NCI-H748 (cell line): ENCODE measurements around the gene IQGAP1.
A peak's percentile ranks its signal among the peaks of the same experiment; 100 is the strongest.
"Not testable (repeated sequence)": the region's sequence is repeated elsewhere in the genome, so short reads cannot be mapped to it uniquely, and the experiment has no call there.

ENCODE experiments used
- DNase-seq: peaks from one replicate; lab custom pipeline; 2025; ENCODE audit not compliant: unreplicated experiment; lab: John Stamatoyannopoulos, UW

IQGAP1 gene

DNA sequence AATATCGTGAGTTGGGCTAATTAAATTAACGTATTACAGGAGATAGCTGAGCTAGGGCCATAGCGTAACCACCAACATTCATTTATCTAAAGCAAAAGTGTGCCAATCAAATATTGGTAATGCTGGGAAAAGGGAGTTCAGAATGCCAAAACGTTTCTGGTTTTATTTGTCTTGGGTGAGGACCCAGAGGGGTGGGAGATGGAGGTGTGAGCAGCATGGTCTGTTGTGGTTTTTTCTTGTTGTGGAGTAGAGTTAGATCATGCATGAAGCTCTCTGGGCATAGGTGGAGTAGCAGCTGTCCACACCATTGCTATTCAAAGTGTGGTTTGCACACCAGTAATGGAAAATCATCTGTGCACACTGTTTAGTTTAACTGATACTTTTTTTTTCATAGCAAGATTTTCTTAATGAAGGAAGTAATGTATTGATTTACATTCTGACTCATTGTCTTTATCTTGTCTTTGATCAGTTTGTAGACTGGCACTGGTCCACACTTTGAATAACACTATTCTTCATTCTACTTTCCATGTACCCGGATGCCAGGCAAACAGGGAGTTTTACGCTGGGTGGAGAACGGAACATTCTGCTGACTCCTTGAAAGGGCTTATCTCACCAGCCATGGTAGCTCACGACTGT, 90.9 kb downstream of the IQGAP1 start:
- no peak for DNase-seq

DNA sequence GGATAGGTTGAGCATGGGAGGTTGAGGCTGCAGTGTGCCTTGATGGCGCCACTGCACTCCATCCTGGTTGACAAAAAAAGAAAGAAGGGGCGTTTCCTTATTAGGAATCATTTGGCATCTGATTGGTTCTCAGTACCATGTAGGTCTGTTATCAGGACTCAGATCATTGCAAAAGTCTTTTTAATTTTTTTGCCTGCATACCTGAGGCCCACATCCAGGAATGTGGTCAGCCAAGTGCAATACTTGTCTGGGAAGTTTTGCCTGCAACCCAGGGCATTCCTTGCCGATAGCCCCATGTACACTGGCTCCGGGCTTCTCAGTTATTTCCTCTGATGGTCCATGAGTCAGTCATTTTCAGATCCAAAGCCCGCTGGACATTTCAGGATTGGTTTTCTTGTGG, 91.6 kb downstream of the IQGAP1 start:
- DNase-seq: no peak

DNA sequence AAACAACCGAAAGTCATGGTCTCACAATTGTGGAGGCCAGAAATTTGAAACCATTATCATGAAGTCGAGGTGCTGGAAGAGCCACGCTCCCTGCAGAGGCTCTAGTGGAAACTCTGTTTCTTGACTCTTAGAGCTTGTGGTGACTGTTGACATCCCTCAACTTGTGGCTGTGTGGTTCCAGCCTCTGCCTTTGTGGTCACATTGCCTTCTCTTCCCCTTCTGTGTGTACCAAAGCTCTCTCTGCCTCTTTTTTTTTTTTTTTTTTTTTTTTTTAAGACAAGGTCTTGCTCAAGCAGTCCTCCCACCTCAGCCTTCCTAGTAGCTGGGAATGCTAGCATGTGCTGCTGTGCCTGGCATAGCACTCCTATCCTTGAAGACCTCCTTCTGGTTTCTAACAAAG, 93.0 kb downstream of the IQGAP1 start:
- DNase-seq: no peak

DNA sequence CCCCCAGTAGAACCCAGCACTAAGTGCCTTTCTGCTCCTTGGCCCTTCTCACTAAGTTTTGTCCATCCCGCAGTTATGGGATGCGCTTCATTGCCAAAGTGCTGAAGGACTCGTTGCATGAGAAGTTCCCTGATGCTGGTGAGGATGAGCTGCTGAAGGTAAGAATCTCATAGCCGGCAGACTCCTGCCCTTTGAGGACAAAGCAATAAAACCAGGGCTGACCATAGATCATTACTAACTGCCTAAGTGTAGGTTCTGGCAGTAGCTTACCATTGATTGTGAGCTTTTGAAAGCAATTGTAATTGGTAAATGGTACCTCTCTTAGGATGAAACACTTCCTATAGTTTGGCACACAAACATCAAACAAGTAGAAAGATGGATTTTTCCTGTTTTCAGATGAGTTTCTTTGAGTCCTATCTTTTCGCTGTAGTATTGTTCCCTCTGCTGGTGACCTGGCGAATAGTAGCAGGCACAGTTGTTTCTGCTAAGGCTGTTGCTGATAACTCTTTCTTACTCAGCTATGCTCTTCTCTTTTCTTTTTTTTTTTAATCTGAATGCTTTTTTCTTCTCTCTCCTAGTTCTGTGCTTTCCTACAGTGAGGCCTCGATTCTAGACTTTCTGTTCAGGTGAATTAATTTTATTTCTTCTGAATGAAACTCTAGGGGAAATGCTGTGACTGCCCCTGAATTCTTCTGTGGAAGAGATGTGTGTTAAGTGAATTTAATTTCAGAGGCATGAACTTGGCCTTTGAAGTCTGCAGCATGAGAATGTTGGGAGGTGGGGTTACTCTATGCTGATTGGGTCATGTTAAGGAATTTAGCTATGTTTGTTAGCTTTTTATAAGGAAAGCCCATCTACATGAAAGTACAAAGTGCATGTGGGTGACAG, 94.3 kb downstream of the IQGAP1 start:
- peak; percentile 10 for DNase-seq

DNA sequence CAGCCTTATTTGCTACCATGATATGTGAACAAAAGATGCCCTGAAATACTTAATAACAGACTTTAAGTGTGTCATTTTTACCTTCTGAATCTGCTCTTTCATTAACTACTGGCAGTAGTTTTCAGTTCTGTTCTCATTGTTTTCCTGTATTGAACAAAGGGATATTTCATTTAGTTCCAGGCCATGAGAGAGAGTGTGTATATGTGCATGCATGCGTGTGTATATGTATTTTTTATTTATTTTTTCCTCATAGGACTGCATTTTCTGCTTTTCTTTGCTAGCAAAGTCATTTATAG, 94.9 kb downstream of the IQGAP1 start:
- DNase-seq: no peak

DNA sequence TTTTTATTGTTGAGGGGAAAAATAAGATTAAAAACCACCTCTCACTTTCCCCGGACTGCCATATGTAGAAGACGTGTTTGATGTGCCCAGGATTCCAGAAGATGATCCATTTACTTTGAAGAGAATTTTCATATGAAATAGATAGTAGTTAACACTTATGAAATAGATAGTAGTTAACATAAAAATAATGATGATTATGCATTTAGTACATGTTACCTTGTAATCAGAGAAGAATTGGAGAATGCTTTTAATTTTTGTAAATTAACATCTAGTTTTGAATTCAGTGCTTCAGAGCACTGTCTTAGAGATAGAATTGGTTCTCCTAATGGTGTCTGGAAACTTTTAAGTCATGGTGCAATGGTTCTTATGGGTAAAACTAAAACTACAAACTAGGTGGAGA, 95.6 kb downstream of the IQGAP1 start:
- DNase-seq: no peak

DNA sequence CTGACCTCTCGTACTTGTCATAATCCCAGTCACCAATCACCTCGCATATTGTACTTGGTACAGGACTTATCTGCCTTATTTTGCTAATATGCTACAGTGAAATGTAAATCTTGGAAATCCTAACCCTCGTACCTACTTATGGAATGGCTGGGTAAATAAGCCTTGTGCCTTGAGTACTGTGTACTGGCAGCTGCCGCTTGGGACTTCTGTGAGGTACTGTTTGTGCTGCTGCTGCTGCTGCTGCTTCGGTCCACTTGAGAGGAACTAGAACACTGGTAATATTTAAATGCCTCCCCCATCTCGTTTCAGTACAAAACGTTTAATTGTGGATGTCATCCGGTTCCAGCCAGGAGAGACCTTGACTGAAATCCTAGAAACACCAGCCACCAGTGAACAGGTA, 99.1 kb downstream of the IQGAP1 start:
- DNase-seq: no peak

DNA sequence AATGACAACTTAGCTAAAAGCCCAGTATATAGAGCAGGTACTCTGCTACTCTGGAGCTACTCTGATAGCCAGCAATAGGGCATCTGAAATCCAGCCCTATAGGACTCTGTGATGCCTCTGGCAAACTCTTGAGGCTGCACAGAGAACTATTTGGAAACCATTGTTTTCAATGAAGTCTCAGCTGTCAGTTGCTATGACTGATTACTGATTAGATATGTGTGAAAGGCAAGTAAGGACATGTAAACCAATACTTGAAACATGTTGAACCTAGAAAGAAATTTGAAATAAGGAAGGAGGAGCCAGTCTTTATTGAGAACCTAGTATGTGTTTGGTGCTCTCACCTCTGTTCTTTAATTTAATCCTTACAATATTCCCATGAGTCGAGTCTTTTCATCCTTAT, 101.5 kb downstream of the IQGAP1 start:
- no peak for DNase-seq

DNA sequence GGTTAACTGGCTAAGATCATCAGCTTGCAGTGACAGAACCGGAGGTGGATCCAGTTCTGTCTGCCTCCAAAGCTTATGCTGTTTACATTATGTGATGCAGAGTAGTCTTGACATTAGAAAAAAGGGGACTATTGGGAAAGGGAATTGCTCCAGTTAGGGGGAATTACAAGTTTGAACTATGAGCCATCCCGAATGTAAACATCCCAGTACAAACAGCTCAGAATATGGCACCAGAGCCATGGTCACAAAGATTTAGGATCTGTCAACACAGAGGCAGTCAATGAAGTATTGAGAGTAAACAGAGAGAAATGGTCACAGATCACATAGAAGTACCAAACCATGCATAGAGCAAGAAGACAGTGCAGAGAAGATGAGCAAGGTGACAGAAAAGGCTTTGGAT, 101.9 kb downstream of the IQGAP1 start:
- no peak for DNase-seq

DNA sequence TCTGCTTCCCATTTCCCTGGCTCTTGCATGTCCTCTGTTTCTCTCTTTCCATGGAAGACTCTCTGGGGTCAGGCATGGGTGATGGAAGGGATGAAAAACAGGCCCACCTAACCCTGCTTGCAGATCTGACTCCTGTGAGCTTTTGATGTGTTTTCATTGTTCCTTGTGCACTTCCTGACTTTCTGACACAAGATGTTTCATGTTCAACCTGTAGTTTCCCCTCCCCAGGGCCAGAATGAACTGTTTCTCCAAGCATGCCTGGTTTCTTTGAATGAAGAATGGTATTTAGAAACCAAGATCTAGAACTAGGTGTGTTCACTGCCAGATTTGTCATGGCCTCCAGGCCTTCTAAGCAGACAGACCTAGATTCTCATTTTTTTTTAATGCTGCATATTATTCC, 105.6 kb downstream of the IQGAP1 start:
- DNase-seq: no peak

DNA sequence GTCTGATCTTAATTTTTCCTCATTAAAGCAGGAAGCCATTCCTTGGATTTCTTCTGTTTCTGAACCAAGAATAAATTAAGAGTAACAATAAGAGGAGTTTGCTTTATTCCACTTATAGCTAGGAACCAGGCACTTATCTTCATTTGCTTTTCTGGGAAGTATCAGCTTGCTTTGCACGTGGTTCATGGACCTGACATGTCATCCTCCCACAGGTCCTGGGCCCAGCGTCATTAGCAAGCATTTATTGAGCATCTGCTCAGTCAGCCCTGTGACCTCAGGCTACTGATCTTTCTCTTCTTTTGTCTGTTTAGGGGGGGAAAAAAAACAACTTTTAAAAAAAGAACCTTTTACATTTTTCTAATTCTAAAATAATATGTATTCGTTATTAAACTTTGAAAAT, 107.0 kb downstream of the IQGAP1 start:
- no peak for DNase-seq

DNA sequence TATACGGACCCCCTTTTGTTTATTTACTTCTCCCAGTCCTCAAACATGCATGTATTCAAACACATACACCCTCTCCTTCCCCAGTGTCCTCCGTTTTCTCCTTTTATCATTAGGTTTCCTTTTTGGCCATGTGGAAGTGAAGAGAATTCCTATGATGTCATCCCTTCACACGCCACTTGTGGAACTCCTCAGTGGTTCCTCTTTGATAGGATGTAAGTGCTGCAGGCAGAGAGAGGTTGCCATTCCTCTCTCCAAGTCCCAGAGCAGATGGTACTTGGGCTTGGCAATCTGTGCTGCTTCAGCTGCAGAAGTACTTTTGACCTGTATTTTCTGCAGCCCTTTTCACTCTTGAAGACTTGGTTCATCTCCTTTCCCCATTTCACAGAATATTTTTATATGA, 108.7 kb downstream of the IQGAP1 start:
- no peak for DNase-seq

DNA sequence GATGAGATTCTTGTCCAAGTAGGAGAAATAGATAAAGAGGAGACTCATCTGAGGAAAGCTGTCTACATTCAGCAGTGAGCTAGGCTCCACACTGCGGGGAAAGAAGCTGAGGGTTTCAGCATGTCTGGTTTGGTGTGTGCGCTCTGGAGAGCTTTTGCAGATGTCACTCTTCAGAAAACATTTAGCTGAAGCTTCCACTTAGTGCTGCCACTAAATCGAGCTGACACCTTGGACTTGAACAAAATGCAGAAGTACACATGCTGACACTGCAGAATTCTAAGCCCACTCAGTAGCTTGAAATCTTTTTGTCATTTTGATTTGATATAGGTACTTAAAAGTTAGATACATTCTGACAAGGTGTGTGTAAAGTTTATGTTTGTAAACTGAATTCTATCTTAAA, 109.3 kb downstream of the IQGAP1 start:
- no peak for DNase-seq

DNA sequence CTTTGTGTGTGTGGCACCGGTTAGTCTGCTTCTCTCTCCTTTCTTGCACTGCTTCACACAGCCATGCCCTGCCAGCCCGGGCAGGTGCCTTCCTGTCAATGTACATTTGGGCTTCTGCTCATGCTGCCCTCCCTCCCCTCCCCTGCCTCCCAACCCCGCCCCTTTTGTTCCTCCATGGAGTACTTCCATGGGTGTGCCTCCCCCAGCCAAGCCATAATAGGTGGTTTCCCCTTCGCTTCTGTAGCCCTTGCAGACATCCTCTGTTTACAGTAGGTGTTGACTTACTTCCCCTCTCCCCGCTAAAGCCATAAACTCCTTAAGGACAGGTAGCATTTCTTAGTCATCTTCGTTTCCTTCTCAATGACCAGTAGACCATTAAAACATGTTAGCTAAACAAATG, 109.9 kb downstream of the IQGAP1 start:
- peak; percentile 20 for DNase-seq

DNA sequence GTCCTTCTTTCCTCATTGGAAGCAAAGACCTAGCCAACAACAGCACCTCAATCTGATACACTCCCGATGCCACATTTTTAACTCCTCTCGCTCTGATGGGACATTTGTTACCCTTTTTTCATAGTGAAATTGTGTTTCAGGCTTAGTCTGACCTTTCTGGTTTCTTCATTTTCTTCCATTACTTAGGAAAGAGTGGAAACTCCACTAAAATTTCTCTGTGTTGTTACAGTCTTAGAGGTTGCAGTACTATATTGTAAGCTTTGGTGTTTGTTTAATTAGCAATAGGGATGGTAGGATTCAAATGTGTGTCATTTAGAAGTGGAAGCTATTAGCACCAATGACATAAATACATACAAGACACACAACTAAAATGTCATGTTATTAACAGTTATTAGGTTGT, 112.1 kb downstream of the IQGAP1 start:
- no peak for DNase-seq

DNA sequence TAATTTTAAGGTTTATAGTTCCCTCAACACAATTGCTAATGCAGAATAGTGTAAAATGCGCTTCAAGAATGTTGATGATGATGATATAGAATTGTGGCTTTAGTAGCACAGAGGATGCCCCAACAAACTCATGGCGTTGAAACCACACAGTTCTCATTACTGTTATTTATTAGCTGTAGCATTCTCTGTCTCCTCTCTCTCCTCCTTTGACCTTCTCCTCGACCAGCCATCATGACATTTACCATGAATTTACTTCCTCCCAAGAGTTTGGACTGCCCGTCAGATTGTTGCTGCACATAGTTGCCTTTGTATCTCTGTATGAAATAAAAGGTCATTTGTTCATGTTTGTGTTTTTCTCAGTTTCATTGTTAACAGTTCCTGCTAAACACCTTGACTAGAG, 113.9 kb downstream of the IQGAP1 start:
- no peak for DNase-seq

DNA sequence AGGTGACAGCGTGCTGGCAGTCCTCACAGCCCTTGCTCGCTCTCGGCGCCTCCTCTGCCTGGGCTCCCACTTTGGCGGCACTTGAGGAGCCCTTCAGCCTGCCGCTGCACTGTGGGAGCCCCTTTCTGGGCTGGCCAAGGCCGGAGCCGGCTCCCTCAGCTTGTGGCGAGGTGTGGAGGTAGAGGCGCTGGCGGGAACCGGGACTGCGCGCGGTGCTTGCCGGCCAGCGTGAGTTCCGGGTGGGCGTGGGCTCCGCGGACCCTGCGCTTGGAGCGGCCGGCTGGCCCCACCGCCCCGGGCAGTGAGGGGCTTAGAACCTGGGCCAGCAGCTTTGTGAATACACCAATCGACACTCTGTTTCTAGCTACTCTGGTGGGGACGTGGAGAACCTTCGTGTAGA, 122.7 kb downstream of the IQGAP1 start:
- not testable (repeated sequence) for DNase-seq

DNA sequence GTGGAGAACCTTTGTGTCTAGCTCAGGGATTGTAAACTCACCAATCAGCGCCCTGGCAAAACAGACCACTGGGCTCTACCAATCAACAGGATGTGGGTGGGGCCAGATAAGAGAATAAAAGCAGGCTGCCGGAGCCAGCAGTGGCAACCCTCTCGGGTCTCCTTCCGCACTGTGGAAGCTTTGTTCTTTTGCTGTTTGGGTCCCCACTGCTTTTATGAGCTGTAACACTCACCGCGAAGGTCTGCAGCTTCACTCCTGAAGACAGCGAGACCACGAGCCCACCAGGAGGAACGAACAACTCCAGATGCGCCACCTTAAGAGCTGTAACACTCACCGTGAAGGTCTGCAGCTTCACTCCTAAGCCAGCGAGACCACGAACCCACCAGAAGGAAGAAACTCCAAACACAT, 123.2 kb downstream of the IQGAP1 start:
- DNase-seq: not testable (repeated sequence)

DNA sequence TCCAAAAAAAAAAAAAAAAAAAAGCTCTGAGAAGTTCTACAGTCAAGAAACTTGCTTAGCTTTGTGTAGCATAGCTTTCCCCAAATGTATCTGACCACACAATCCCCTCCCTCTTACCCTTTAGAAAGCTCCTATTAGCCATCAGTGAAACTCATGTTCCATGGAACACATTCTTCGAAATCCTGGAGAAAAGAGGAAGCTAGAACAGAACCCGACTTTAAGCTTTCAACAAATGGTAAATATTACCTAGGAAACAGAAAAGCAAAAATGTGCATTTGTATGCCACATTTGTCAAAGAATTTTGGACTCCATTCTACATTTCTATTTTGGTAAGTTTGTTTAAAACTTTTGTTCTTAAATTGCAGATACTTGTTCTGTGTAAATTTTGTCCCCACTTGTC, 124.2 kb downstream of the IQGAP1 start:
- no peak for DNase-seq

DNA sequence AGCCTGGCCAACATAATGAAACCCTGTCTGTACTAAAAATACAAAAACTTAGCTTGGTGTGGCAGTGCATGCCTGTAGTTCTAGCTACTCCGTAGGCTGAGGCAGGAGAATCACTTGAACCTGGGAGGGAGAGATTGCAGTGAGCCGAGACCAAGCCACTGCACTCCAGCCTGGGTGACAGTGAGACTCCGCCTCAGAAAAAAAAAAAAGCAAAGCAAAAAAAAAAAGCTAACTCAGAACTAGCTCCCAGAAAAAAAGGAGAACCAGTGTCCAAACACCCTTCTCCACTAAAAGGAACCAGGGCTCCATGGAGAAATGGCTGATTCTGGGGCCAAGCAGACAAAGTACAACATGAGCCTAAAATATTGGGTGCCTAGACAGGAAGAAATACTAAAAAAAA, 124.9 kb downstream of the IQGAP1 start:
- DNase-seq: no peak

DNA sequence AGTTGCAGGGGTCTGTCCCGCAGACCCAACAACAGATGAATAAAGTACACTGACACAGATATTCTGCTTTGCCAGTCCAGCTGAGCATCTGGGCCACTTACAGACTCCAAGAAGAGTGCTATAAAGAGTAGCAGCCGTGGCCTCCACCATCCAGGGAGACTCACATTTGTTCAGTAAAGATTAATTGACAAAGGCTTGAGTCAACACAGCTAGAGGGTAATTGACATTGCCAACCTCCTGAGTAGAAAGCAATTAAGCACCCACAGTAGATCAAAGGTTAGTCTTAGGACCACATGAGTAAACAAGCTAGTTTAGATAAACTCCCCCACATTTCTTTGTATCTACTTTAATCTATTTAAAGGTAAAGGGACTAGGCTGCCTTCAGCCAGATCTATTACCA, 125.4 kb downstream of the IQGAP1 start:
- no peak for DNase-seq

DNA sequence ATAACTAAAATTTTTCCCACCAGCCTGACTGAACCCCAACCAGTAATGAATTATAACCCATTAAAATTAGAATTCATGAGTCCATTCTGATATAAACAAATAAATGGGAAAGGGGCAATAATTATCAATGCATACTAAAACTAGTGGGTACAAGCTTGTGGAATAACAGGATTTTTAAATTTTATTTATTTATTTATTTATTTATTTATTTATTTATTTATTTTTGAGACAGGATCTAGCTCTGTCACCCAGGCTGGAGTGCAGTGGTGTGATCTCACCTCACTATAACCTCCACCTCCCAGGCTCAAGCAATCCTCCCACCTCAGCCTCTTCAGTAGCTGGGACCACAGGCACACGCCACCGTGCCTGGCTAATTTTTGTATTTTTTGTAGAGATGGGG, 125.9 kb downstream of the IQGAP1 start:
- not testable (repeated sequence) for DNase-seq

DNA sequence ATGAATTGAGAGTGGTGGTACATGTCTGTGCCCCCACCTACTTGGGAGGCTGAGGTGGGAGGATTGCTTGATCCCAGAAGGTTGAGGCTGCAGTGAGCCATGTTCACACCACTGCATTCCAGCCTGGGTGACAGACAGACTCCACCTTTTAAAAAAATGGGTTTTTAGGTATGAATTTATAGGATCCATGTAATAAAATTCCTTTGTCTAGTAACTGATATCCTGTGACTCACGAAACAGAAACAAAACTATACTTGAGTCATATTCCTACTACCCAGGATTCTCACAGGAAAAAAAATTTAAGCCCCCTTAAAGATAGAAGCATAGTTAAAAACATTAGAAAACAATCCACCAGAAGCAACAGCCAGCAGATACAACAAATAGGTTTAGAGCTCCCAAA, 131.6 kb downstream of the IQGAP1 start:
- DNase-seq: no peak
